Hematopoietic multipotent progenitor cell treated with erythropoietin and hydrocortisone succinate and interleukin-3 and kit ligand, for 6 days (in vitro differentiated cells): ENCODE data around the gene NGRN.

ENCODE experiments used
- DNase-seq: peaks from one replicate; pipeline ENCODE4 v3.0.0-alpha.2; 2015

NGRN gene

GRCh38 chr15:90320062-90320884 lies 54.8 kb downstream of the NGRN start:
- peak; percentile 93 for DNase-seq

DNA sequence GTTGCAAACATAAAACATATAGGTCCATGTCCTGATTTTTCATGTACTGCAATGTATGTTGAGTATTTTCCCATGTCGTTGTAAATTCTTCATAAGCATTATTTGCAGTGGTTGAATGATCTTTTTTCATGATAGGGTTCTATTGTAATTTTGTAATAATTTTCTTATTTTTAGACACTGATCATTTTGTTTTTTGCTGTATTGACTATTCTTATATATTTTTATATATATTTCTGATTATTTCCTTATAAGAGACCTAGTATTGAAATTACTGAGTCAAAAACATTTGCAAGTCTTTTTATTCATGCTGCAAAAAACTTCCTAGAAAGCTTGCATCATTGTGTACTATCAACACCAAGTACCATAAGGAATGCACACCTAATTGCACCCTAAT lies 55.4 kb downstream of the NGRN start:
- no peak for DNase-seq
